SK-N-SH treated with all-trans-retinoic acid at 6 μM for 48 hours (cell line): ENCODE results near the gene TNXB.

Source experiments
- ATAC-seq: fragments of 200-7000 bp; cut with Tn5 transposase; 3 replicates; pipeline ENCODE4 v1.9.1; 2020; ENCODE audit warnings: mild to moderate bottlenecking, moderate library complexity
- ARNTL ChIP-seq: fragments of 450-650 bp; formaldehyde crosslinking; IDR thresholded peaks from 2 replicates; pipeline ENCODE4 v1.5.0; 2020; ENCODE audit warnings: low read depth, mild to moderate bottlenecking, moderate library complexity, borderline replicate concordance
- BACH2 ChIP-seq: fragments of 250-450 bp; sonication (Bioruptor Pico); IDR thresholded peaks from 2 replicates; pipeline ENCODE4 v1.9.0; 2021; ENCODE audit warnings: mild to moderate bottlenecking, borderline replicate concordance
- CREB5 ChIP-seq: fragments of 250-450 bp; sonication (Bioruptor Pico); IDR thresholded peaks from 2 replicates; pipeline ENCODE4 v1.5.1; 2020; ENCODE audit warnings: low read depth, mild to moderate bottlenecking, moderate library complexity
- CSDC2 ChIP-seq: fragments of 250-450 bp; sonication (Bioruptor Pico); IDR thresholded peaks from 2 replicates; pipeline ENCODE4 v1.5.0; 2020; ENCODE audit warnings: mild to moderate bottlenecking, moderate library complexity
- CSRNP3 ChIP-seq: fragments of 250-450 bp; sonication (Bioruptor Pico); IDR thresholded peaks from 2 replicates; pipeline ENCODE4 v1.5.1; 2021; ENCODE audit warnings: mild to moderate bottlenecking, moderate library complexity
- ESRRG ChIP-seq: fragments of 250-450 bp; sonication (Bioruptor Pico); IDR thresholded peaks from 2 replicates; pipeline ENCODE4 v1.6.1; 2021; ENCODE audit warnings: mild to moderate bottlenecking
- GLIS3 ChIP-seq: fragments of 250-450 bp; sonication (Bioruptor Pico); IDR thresholded peaks from 2 replicates; pipeline ENCODE4 v1.5.0; 2020; ENCODE audit warnings: mild to moderate bottlenecking, moderate library complexity
- ISL1 ChIP-seq: fragments of 250-450 bp; sonication (Bioruptor Pico); IDR thresholded peaks from 2 replicates; pipeline ENCODE4 v2.1.2; 2022; ENCODE audit warnings: mild to moderate bottlenecking, moderate library complexity
- PATZ1 ChIP-seq: fragments of 250-450 bp; sonication (Bioruptor Pico); IDR thresholded peaks from 2 replicates; pipeline ENCODE4 v1.8.0; 2020; ENCODE audit warnings: mild to moderate bottlenecking, moderate library complexity, borderline replicate concordance
- POU6F1 ChIP-seq: fragments of 250-450 bp; sonication (Bioruptor Pico); IDR thresholded peaks from 2 replicates; pipeline ENCODE4 v1.8.0; 2021; ENCODE audit warnings: low read depth, mild to moderate bottlenecking, moderate library complexity, borderline replicate concordance
- PPARA ChIP-seq: fragments of 250-450 bp; sonication (Bioruptor Pico); IDR thresholded peaks from 2 replicates; pipeline ENCODE4 v1.5.0; 2020; ENCODE audit warnings: mild to moderate bottlenecking, borderline replicate concordance
- RARB ChIP-seq: fragments of 250-450 bp; sonication (Bioruptor Pico); IDR thresholded peaks from 2 replicates; pipeline ENCODE4 v1.8.0; 2021; ENCODE audit warnings: mild to moderate bottlenecking, moderate library complexity
- SNAI2 ChIP-seq: fragments of 250-450 bp; sonication (Bioruptor Pico); IDR thresholded peaks from 2 replicates; pipeline ENCODE4 v1.5.0; 2020; ENCODE audit warnings: mild to moderate bottlenecking, moderate library complexity
- TOX ChIP-seq: fragments of 250-450 bp; sonication (Bioruptor Pico); IDR thresholded peaks from 2 replicates; pipeline ENCODE4 v1.8.0; 2021; ENCODE audit warnings: mild to moderate bottlenecking, moderate library complexity, borderline replicate concordance
- TSHZ2 ChIP-seq: fragments of 250-450 bp; sonication (Bioruptor Pico); IDR thresholded peaks from 2 replicates; pipeline ENCODE4 v1.5.0; 2020; ENCODE audit warnings: mild to moderate bottlenecking, moderate library complexity
- ZC3H10 ChIP-seq: fragments of 250-450 bp; sonication (Bioruptor Pico); IDR thresholded peaks from 2 replicates; pipeline ENCODE4 v1.5.1; 2021; ENCODE audit warnings: mild to moderate bottlenecking, moderate library complexity
- ZNF565 ChIP-seq: fragments of 450-650 bp; formaldehyde crosslinking; conservative IDR thresholded peaks from 2 replicates; pipeline ENCODE4 v1.5.0; 2020; ENCODE audit warnings: low read depth, mild to moderate bottlenecking, moderate library complexity
- ZNF70 ChIP-seq: fragments of 450-650 bp; formaldehyde crosslinking; IDR thresholded peaks from 2 replicates; pipeline ENCODE4 v1.5.0; 2020; ENCODE audit warnings: mild to moderate bottlenecking, moderate library complexity
- ZNF8 ChIP-seq: fragments of 450-650 bp; formaldehyde crosslinking; IDR thresholded peaks from 2 replicates; pipeline ENCODE4 v1.5.0; 2020; ENCODE audit warnings: mild to moderate bottlenecking, moderate library complexity

TNXB gene

GRCh38 chr6:32047539-32047854 lies 61.6 kb downstream of the TNXB start:
- TF ChIP-seq PATZ1 (CRISPR knock-in tag) (no peak), CSDC2 (CRISPR knock-in tag) (no peak), ZNF565 (no peak), RARB (CRISPR knock-in tag) (no peak), POU6F1 (no peak), ZC3H10 (CRISPR knock-in tag) (no peak), GLIS3 (CRISPR knock-in tag) (no peak), ARNTL (CRISPR knock-in tag) (no peak), ZNF8 (CRISPR knock-in tag) (no peak), TOX (no peak), CREB5 (CRISPR knock-in tag) (no peak), BACH2 (CRISPR knock-in tag) (no peak), TSHZ2 (CRISPR knock-in tag) (no peak), SNAI2 (no peak), CSRNP3 (CRISPR knock-in tag) (no peak)
- no peak for ATAC-seq

GRCh38 chr6:32047084-32047478 lies 62.1 kb downstream of the TNXB start:
- TF ChIP-seq POU6F1 (no peak), ISL1 (CRISPR knock-in tag) (no peak), ZC3H10 (CRISPR knock-in tag) (no peak), GLIS3 (CRISPR knock-in tag) (no peak)
- ATAC-seq = no peak

GRCh38 chr6:32046450-32047083 lies 62.6 kb downstream of the TNXB start:
- ATAC-seq = peak; percentile 16
- TF ChIP-seq ZC3H10 (CRISPR knock-in tag) (no peak), ESRRG (no peak), CSDC2 (CRISPR knock-in tag) (no peak), PPARA (CRISPR knock-in tag) (no peak), GLIS3 (CRISPR knock-in tag) (no peak), TOX (no peak), PATZ1 (CRISPR knock-in tag) (no peak), ISL1 (CRISPR knock-in tag) (no peak), POU6F1 (no peak), TSHZ2 (CRISPR knock-in tag) (no peak), ZNF565 (no peak), ZNF70 (CRISPR knock-in tag) (no peak)
